ENCODE data around the gene DMTF1. TPM values are rescaled to one million over a fixed set of nuclear protein-coding genes. Genes with fewer than 3 reads are reported as not detected.
"Not testable (repeated sequence)": the region's sequence is repeated elsewhere in the genome, so short reads cannot be mapped to it uniquely, and the experiment has no call there.

The DMTF1 gene
- total and polyA plus RNA-seq, 8 donors, result 18.6 to 54.2 (median 27.8) TPM

DNA sequence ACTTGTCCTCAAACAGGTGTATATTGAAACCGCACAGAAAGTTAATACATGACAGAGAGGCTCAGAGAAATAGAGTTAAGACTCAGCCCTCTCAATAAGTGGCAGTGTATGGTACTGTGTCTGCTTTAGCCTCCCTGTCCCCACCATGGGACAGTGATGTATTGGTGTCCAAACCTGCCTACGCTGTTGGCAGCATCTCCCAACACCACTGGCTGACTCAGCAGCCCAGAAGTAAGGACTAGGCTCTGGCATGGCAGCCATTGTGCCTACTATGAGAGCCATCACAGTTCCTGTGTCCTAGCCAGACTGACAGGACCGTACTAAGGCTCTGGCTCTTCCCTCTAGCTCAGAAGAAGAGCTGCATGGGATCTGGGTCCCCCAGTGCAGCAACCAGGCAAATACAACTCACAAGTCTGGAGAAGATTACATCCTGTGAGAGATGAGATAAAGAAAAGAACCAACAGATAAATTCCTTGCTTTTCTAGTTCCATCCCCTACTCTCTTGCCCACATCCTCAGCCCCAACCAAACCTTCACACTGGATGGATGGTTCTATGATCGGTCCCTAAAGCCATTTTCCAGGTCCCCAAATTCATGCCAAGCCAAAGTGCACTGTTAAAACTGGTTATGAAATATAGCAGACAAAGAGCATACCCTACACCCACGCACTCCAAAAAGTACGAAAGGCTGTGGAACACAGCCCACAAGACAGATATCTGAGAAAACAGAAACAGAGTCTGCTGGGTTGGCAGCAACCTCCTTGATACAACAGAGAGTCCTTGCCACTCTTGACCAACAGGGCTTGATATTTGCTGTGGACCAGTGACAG lies 44.1 kb upstream of the DMTF1 start:
- ATAC-seq (no peak), FAIRE-seq (no peak), DNase-seq (no peak)
- Histone ChIP-seq H3K27me3 (no peaks in the 10 kb centered on the region), H3K27ac (no peak overlapping the region), H3K9me3 (no peaks in the 10 kb centered on the region), H3K4me1 (no peaks in the 10 kb centered on the region), H3K4me3 (no peak overlapping the region), H3K36me3 (no peaks in the 10 kb centered on the region)
- WGBS, 2 donors, result 66 to 70% methylated on average over 6 of the region's 6 CpGs
- TF ChIP-seq CTCF (IDR thresholded peaks at IDR 0.05), result no peak
- intact Hi-C loops (cut with DNase I), result no loop called here

GRCh38 chr7:87110778-87111177 lies 41.5 kb upstream of the DMTF1 start:
- TF ChIP-seq CTCF (IDR thresholded peaks at IDR 0.05), result no peak
- H3K27ac ChIP-seq, result no peak overlapping the region
- DNase-seq, result no peak
- 53 to 54% methylated on average over 2 of the region's 2 CpGs for WGBS, 2 donors
- no peaks in the 10 kb centered on the region for H3K27me3 ChIP-seq
- H3K4me1 ChIP-seq, result no peaks in the 10 kb centered on the region
- H3K4me3 ChIP-seq, result no peak overlapping the region
- no peaks in the 10 kb centered on the region for H3K36me3 ChIP-seq
- intact Hi-C loops (cut with DNase I), result no loop called here
- no peak for FAIRE-seq
- no peaks in the 10 kb centered on the region for H3K9me3 ChIP-seq
- ATAC-seq, result peak in 2 of 4 donors; percentile 41

GRCh38 chr7:87111877-87112276 lies 40.4 kb upstream of the DMTF1 start:
- Histone ChIP-seq H3K27me3 (no peaks in the 10 kb centered on the region), H3K4me3 (no peak overlapping the region), H3K27ac (no peak overlapping the region), H3K4me1 (no peaks in the 10 kb centered on the region), H3K9me3 (no peaks in the 10 kb centered on the region), H3K36me3 (no peaks in the 10 kb centered on the region)
- intact Hi-C loops (cut with DNase I), result no loop called here
- FAIRE-seq, result no peak
- no peak for DNase-seq
- no peak for TF ChIP-seq CTCF (IDR thresholded peaks at IDR 0.05)
- ATAC-seq, result no peak
- 33 to 47% methylated on average over 3 of the region's 3 CpGs for WGBS, 2 donors

GRCh38 chr7:87113077-87113476 lies 39.2 kb upstream of the DMTF1 start:
- no peak overlapping the region for H3K27ac ChIP-seq
- no peak for FAIRE-seq
- no peaks in the 10 kb centered on the region for H3K27me3 ChIP-seq
- H3K9me3 ChIP-seq, result no peaks in the 10 kb centered on the region
- TF ChIP-seq CTCF (IDR thresholded peaks at IDR 0.05), result no peak
- ATAC-seq, result peak in 2 of 4 donors; percentile 62
- no peak overlapping the region for H3K4me3 ChIP-seq
- DNase-seq, result peak in 1 of 6 donors; percentile 24
- H3K36me3 ChIP-seq, result no peaks in the 10 kb centered on the region
- no peaks in the 10 kb centered on the region for H3K4me1 ChIP-seq
- intact Hi-C loops (cut with DNase I), result no loop called here
- WGBS, 2 donors, result 81 to 89% methylated on average over 1 of the region's 1 CpG

DNA sequence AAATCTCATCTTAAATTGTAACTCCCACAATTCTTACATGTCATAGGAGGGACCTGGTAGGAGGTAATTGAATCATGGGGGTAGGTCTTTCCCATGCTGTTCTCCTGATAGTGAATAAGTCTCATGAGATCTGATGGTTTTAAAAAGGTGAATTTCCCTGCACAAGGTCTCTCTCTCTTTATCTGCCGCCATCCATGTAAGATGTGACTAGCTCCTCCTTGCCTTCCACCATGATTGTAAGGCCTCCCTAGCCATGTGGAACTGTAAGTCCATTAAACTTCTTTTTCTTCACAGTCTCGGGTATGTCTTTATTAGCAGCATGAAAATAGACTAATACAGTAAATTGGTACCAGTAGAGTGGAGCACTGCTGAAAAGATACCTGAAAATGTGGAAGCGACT lies 38.3 kb upstream of the DMTF1 start:
- H3K4me1 ChIP-seq; H3K27ac ChIP-seq; H3K36me3 ChIP-seq; H3K4me3 ChIP-seq; FAIRE-seq; H3K9me3 ChIP-seq; H3K27me3 ChIP-seq; DNase-seq; intact Hi-C loops (cut with DNase I); ATAC-seq: not testable (repeated sequence)
- 70 to 80% methylated on average over 3 of the region's 3 CpGs for WGBS, 2 donors

GRCh38 chr7:87115772-87116171 lies 36.5 kb upstream of the DMTF1 start:
- intact Hi-C loops (cut with DNase I); H3K27ac ChIP-seq; H3K4me1 ChIP-seq; H3K9me3 ChIP-seq; H3K36me3 ChIP-seq; H3K4me3 ChIP-seq; FAIRE-seq; H3K27me3 ChIP-seq; DNase-seq; ATAC-seq: not testable (repeated sequence)
- 50% methylated on average over 2 of the region's 2 CpGs for WGBS, 2 donors
